ENCODE measurements around the gene TFDP2.
"Not testable (repeated sequence)": the region's sequence is repeated elsewhere in the genome, so short reads cannot be mapped to it uniquely, and the experiment has no call there.

The TFDP2 gene

DNA sequence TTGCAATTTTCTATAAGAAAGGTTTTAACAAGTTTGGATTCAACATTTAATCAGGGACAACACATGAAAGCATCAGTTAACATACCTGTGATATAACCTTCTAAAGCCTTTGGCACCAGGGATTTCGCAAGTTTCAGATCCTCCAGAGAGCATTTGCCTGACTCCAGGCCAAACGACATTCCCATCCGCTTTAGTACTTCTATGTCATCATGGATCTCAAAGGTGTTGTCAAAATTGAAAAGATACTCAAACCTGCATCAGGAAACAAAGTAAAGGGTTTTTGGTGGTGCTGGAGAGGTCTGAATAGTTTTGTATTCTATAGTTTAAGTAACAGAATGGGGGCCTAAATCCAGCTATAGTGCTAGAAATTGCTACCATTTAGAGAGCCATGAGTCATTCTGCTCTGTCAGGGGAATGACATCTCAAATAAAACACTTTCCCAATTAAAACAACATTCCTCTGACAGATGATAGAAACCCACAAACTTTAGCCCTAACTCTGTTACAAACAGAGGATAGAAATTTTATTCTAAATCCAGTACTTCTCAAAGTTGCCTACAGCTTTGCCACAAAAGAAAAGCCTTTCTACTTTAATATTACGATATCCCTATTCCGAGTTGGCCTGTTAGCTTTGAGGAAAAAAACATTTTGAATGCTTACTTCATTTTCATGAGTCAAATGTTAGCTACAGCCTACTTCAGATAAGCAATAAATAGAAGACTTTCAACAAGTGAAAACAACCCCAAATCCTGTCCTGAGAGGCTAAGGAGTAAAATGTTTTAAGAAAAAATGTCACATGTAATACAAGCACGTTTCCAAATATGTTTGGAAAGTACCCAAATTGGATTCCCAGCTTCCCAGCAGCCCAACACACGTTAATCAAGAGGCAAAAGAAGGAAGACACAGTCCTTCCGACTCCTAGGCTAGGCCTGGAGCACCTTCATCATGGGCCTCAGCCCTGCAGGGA is 189.5 kb downstream of the TFDP2 start:
- DNase-seq, result no peak

DNA sequence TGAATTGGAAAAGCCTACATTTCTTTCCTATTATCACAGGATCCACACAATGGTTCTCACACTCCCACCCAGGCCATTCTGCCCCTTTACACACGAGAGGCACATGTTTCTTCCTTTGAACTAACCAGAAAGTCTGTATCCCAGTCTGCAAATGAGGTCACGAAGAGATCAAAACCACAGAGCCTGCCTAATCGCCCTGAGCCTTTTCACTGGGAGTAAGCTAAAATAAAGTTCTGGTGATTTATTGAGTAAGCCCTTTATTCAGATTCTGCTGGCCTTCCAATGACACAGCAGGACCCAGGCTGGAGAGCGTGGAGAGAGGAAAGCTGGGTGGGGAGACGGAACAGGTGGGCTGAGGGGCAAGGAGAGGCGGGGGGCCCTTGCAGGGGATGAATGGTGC is 194.2 kb downstream of the TFDP2 start:
- DNase-seq, result no peak

DNA sequence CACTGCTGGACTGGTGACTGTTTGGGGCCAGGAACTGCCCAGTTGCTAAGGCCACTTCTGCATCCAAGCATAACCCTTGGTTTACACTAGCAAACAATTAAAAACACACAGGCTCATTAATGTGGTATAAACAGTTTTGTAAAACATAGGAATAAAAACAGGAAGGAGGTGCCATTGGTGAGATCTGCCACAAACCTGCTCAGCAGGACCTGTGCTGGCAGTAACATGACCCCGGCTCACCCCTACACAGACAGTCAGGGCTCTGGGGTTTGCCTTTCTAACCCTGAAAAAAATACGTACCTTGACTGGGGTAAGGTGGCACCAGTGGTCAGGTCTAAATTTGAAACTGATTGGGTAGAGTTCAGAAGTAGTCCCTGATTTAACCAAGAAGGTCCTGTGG is 196.7 kb downstream of the TFDP2 start:
- DNase-seq, result no peak

DNA sequence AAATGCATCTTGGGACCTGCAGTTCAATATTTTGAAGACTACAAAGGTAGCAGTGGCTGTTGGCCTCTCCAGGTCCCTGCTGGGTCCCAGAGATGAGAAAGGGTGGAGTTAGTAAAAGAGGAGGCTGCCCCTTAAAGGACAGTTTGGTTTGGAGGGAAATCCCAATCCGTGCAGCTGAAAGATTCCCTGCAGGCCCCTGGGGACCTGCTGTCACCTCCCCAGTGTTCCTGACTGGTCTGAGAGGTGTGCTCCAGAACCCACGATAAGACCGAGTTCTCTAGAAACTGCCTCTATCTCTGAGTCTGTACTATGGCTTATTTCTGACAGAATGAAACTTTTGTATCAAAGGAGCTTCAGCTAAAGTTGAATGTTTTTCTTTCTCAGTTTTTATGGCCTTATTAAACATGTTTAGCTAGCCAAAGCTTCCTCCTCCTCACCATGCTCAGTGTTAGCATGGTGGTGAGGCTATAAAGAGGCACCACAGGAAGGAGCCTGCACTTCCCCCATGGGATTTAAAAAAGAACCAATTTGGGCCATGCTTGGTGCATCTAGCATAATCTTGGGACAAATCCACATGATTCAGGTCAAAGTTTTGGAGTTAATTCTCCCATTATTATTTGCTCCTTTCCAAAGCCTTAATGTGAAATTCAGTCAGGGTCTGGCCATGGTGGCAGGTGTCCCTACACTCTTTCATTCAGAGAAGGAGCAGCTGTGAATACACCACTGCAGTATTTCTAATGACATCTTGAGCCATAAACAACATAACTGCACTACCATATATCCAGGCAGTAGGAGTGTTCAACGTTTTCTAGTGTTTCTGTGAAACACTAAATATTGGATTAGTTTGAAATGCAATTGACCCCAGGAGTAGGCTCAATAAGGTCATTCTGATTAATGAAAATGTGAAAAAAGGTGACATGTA is 198.5 kb downstream of the TFDP2 start:
- no peak for DNase-seq

DNA sequence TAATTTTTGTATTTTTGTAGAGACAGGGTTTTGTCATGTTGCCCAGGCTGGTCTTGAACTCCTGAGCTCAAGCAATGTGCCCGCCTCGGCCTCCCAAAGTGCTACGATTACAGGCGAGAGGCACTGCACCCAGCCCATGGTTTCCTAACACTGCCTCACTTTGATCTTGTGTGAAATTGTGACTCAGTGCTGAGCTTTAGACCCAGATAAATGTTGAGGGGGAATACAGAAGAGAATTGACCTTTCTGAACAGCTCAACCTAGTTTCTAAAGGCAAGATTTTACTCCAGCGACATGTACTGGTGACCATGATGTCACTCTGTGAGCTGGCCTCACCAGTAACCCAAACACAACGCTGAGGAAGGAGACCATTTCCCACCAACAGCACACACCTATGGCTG is 199.4 kb downstream of the TFDP2 start:
- DNase-seq, result no peak

DNA sequence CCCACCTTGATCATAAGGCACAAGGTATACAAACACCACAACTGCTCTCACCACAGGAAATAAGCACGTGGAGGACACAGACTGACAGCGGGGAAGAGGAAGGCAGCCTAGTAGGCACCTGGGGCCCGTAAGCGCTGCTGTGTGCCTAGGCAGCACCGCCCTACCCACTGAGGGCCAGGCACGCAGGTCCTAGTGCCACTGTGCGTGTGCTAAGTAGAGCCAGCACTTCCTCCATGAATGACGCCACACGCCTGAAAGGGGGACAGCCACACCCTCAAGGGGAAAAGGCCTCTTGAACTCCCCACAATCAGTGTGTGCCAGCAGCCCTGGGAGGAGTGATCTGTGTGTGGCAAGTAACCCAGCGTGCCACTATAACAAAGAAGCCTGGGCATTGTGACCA is 199.9 kb downstream of the TFDP2 start:
- no peak for DNase-seq

DNA sequence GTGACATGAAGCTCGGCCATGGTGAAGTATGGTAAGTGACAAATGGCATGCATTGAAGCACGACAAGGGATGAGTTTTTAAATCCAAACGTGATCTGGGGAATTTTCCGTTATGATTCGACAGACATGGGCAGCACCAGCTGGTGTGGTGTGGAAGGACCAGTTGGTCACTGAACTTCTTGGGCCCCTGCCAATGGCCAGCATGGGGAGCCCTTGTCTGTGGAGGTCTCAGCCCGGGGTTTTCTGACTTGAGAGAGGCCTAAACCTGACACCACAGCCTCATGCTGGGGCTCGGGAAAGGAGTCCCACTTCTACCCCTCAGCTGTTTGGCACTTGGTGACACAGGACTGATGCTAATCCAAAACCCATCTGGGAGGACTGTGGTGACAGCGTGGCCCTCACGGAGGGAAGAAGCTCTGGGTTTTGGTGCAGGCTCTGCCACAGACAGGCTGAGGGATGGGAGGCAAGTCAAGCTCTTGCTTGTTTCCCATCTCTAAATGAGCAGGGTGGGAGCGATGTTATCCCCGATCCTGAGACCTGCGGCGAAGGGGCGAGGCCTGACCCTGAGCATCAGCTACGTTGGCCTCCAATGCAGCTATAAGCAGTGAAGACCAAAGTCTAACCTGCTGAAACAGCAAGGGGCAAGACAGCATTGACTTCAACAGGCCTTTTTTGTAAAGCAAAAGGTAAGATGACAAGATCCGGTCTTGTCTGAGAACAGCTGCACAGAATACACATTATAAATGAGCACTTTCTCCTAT is 203.4 kb downstream of the TFDP2 start:
- DNase-seq, result no peak

DNA sequence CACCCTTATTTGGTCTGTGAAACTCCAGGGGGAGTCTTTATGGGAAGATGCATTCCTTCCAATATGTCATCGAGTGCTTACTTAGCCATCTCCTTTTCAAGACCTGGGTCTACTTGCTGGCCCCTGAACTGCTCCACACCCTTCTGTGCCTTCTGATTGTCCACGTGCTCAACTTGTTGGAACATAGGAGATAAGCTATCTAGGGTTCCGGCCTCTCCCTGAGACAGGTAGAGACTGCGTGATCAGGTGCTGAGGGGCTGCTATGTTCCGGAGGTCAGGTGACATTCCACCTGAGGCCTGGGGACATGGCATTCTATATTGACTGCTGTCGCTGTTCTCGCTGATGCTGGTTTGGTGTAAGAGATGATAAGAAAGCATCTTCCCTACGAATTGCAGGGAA is 207.3 kb downstream of the TFDP2 start:
- no peak for DNase-seq

DNA sequence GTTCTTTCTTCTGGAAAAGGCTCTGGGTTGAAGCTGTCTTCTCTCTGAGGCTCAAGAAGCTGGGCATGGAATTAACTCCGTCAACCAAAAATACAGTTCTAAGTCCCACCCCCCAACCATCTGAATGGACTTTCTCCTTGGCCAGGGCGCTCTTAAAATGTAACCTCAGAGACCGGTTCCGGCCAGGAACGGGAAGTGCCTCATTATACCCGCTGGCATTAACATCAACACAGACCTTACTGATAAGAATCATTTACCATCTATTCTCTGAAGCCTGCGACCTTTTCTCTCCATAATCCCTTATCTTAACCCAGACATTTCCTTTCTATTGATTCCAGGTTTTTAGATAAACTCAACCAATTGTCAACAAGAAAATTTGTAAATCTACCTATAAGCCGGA is 208.3 kb downstream of the TFDP2 start:
- DNase-seq, result no peak

DNA sequence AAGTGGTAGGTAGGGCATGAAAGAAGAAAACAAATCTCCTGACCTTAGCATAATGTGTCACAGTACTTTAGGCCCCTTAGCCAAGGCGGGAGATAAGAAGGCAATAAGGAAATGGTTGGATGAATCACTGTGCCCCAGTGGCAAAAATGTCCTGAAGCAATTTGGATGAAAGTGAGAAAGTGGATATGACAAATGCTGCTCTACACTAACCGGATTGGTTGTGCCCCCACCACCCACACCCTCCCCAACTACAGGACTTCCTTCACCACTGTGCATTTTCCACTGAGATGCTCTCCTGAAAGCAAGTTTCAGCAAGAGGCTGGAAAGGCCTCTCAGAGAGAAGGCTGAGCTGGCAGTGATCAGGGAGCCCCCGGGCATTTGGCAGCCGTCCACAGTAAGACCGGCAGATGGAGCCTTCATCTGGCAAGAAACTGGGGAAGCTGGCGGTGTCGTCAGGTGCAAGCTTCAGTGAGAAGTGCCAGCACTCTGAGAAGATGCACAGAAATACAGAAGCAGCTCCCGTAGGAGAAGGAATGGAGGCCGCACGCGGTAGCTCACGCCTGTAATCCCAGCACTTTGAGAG is 209.1 kb downstream of the TFDP2 start:
- DNase-seq, result peak in 1 of 5 donors; percentile 27

DNA sequence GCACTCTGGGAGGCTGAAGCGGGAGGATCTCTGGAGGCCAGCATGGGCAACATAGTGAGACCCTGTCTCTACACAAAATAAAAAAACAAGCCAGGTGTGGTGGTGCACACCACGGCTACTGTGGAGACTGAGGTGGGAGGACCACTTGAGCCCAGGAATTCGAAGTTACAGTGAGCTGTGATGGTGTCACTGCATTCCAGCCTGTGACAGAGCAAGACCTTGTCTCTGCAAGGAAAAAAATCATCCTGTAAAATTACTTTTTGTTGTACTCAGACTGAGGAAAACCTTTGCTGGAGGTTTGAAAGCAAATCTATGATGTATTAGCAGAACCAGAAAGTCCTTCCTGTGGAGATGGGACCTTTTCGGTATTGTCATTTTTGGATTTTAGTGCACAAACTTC is 209.6 kb downstream of the TFDP2 start:
- no peak for DNase-seq

DNA sequence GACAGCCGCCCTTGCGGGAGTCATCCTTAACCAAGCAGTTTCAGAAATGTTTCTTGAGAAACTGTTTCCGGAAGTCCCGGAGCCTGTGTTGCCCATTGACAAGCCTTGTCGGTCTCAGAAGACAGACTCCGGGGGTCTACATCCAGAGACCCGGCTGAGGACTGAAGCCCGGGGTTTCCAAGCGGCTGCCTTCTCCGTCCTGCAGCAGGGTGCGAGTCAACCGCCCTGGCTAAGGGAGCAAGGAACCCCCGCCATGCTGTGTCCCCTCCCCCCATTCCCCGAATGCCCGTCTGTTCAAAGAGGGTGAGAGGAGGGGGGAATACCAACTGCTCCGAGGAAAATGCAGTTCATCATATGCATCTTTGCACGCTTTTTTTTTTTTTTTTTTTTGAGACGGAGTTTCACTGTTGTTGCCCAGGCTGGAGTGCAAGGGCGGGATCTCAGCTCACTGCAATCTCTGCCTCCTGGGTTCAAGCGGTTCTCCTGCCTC is 211.3 kb downstream of the TFDP2 start:
- no peak for DNase-seq

DNA sequence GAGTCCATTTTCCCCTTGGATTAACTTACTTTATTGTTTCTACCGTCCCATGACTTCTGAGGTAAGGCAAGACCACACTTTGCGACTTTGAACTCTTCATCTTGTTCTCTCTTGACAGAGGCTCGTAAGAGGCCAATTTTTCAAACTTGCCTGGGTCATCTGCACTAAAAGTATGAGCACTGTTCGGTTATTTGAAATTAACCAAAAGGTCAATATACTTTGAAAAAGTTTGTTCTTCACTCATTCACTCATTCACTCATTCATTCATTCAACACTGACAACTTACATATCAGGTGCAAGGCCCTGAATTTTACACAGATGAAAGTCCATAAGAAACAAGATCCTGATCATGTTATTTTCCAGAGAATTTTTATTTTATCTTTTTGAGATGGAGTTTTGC is 215.0 kb downstream of the TFDP2 start:
- DNase-seq, result no peak

DNA sequence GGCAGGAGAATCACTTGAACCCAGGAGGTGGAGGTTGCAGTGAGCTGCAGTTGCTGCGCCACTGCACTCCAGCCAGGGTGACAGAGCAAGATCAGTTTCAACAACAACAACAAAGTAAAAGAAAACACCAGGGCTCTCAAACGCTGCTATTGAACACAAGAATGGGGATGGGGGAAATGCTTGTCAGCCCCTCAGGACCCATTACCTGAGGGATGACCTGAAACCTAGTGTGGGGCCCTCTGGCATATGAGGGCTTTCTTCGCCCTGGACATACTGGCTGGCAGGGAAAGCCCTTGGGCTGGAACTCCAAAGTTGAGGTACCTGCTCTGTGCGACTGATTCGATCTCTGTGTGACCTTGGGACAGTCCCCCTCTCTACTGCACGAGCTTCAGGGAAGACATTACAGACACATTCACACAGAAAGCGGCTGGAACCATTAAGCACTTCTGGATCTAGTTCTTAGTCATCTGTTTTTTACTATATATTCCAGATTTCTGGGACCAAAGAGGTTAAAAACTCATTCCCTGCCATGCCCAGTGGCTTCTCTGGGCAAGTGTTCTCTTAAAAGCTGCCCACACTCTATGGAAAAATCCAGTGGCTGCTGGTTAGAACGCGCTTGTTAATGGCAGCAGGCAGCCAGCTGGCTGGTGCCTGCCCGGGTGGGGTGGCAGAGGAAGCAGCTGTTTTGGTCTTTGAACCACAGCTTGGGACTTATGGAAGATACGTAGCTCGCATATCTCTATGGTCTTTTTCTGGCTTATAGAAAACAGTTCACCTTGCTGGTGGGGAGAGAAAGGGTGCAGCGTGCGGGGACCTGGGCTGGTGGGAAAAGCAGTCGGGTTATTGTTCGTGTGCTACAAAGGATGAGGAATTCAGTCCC is 215.7 kb downstream of the TFDP2 start:
- no peak for DNase-seq

DNA sequence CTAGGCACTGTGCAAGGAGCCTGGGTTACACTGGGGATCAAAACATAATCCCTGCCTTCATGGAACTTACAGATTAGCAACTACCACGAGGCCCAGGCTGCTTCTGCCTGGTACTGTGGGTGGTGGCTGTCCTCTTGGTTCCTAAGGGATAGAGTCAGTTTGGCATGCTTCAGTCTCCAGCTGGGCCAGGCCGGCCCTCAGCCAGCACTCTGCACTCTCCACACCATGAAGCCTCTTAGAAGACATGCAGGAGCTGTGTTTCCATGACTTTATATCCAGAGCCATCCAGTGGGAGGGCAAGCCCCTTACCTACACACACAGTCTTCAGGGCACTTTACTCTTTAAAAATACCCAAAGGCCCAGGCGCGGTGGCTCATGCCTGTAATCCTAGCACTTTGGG is 218.5 kb downstream of the TFDP2 start:
- DNase-seq, result no peak

DNA sequence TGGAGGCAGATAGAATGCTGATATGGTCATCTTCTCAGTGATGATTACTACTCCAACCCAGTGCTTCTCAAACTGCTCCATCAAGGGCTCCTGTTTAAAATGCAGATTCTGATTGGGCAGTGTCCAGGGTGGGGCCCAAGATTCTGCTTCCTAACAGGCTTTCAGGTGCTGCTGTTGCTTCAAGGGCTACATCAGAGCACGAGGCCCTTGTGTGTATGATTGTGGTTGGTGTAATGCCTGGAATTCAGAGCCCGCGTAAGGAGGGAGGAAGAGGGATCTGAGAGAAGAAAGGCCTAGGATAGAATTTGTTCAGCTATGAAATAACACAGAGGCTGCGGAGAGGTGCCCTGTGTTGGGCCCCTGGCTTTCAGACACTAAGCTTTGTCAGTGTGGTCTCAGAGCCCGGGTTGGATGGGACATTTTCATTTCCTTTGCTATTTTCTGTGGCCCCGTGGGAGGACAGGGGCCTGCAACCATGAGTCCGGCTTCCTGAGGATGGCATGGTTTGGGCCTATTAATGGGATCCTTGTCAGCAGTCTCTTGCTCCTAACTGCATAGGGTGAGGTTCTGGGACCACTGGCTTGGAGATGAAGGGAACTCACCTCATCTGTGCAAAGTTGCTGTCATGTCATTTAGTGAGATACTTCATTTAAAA is 219.9 kb downstream of the TFDP2 start:
- DNase-seq, result no peak

DNA sequence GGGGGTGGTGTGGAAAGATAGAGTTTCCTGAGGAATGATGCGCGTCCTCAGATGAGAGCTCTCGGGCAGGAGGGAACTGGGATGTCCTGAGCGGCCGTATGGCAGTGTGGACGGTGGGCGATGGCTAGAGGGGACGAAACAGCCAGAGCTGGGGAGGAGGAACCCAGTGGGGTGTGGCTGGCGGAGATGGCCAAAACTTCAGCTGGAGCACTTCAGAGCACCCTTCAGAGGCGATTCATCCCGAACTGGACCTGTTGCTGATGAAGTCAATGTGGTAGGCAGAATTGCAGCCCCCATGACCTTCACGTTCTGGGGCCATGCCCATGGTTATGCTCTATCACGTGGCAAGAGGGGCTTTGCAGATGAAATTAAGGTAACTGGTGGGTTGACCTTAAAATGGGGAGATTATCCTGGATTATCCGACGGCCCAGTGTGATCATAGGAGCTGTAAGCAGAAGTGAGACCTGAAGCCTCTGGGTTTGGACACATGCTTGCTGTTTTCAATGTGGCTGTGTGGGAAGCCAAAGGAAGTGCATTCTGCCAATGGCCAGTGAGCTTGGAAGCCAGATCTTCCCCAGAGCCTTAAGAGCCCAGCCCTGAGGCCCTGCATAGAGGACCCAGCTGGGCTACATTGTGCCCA is 220.6 kb downstream of the TFDP2 start:
- DNase-seq, result no peak

DNA sequence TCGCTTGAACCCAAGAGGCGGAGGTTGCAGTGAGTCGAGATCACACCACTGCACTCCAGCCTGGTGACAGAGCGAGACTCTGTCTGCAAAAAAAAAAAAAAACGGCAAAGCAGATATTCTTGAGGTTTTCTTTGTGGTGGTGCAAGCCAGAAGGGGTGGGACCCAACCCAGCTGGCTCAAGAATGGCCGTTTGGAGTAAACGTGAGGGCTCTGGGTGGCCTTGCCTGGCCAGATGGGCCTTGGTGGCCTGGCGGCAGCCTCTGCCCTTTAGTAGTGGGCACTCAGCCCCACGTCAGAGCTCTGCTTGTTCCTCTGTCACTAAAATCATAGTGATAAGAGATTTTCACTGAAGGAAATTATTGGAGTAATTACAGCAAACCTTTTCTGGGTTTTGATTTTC is 222.4 kb downstream of the TFDP2 start:
- no peak for DNase-seq

DNA sequence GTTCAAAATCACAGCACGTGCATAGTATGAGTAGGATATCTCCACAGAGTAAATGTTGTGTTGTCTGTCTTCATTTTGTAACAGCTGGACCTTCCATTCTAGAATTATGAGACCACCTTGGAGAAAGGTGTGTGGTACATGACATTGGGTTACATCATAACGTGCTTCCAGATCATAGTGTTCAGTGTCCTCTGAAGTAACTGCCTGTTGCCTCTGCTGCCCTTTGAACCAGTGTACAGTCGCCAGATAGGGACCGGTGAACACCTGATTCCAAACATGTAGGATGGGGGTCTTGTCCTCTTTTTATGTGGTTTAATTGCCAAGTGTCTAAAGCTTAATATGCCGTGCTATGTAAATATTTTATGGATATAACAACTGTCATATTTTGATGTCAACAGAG is 223.7 kb downstream of the TFDP2 start:
- not testable (repeated sequence) for DNase-seq

DNA sequence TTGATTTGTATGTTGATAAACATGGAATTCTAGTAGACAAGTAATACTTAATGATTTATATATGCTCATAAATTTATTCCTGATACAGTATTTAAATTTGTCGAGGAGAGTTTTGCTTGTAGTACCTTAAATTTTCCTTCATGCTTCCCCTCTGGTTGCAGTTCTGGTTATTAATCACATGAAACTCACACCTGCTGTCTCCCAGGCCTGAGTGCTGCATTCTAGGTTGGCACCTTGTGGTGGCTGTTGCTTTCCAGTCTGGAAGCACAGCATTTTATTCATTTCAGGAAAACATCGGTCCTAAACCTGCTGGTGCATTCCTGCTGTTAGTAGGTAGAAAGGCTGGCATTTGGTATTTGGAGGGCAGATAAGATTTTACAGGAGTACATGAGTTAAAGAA is 228.0 kb downstream of the TFDP2 start:
- DNase-seq, result no peak
